ENCODE results near the gene FBXO41.
A peak's percentile ranks its signal among the peaks of the same experiment; 100 is the strongest.

Gene FBXO41

GRCh38 chr2:73289304-73289703 is 5.0 kb upstream of the FBXO41 start:
- DNase-seq (ENCODE audit: low read depth) = no peak
- TF ChIP-seq CTCF (IDR thresholded peaks at IDR 0.05; ENCODE audit: insufficient read depth, low read depth, low read length, missing control alignments) = no peak
- no peak overlapping the region for H3K4me3 ChIP-seq (ENCODE audit: low read depth, low read length)

GRCh38 chr2:73286134-73286655 is 1.9 kb upstream of the FBXO41 start:
- no peak overlapping the region for H3K4me3 ChIP-seq (ENCODE audit: low read depth, low read length)
- no peak for TF ChIP-seq CTCF (IDR thresholded peaks at IDR 0.05; ENCODE audit: insufficient read depth, low read depth, low read length, missing control alignments)
- DNase-seq (ENCODE audit: low read depth) = no peak

- DNase-seq (ENCODE audit: low read depth) = peak; percentile 82
- peak overlapping the region; percentile 88 for H3K4me3 ChIP-seq (ENCODE audit: low read depth, low read length)
- no peak for TF ChIP-seq CTCF (IDR thresholded peaks at IDR 0.05; ENCODE audit: insufficient read depth, low read depth, low read length, missing control alignments)
Observed at GRCh38 chr2:73285159-73285739, 971 bp upstream of the FBXO41 start.

- peak overlapping the region; percentile 88 for H3K4me3 ChIP-seq (ENCODE audit: low read depth, low read length)
- peak; percentile 56 for DNase-seq (ENCODE audit: low read depth)
- TF ChIP-seq CTCF (IDR thresholded peaks at IDR 0.05; ENCODE audit: insufficient read depth, low read depth, low read length, missing control alignments) = no peak
Observed at GRCh38 chr2:73283545-73284295, 558 bp downstream of the FBXO41 start.

GRCh38 chr2:73282924-73283544 is 1.2 kb downstream of the FBXO41 start:
- TF ChIP-seq CTCF (IDR thresholded peaks at IDR 0.05; ENCODE audit: insufficient read depth, low read depth, low read length, missing control alignments) = no peak
- peak overlapping the region; percentile 88 for H3K4me3 ChIP-seq (ENCODE audit: low read depth, low read length)
- no peak for DNase-seq (ENCODE audit: low read depth)

GRCh38 chr2:73281244-73281643 is 3.0 kb downstream of the FBXO41 start:
- no peak for TF ChIP-seq CTCF (IDR thresholded peaks at IDR 0.05; ENCODE audit: insufficient read depth, low read depth, low read length, missing control alignments)
- DNase-seq (ENCODE audit: low read depth) = no peak
- H3K4me3 ChIP-seq (ENCODE audit: low read depth, low read length) = no peak overlapping the region

Measured in GM12865 (cell line).